ENCODE measurements around the gene ACSL1.

Gene ACSL1

GRCh38 chr4:184825896-184826690 is at the start of gene ACSL1:
Gene ACSL1 (minus strand): TSS chr4:184825968. CDS start chr4:184803514, 22,454 bp downstream.
- Histone ChIP-seq H3K9ac (ENCODE audit: low read length) (peak within 1 kb of the TSS; percentile 62), H3K4me2 (ENCODE audit: low read depth, low read length, poor library complexity, severe bottlenecking) (peak within 1 kb of the TSS; percentile 64), H2AFZ (ENCODE audit: low read depth, low read length, severe bottlenecking) (peak within 1 kb of the TSS; percentile 78), H3K79me2 (ENCODE audit: insufficient read depth, low read length) (no peaks in the 10 kb centered on the region), H3K4me3 (ENCODE audit: insufficient read depth, low read length, poor library complexity, severe bottlenecking) (peak within 1 kb of the TSS; percentile 58), H3K27ac (ENCODE audit: low read depth, low read length) (no peak within 1 kb of the TSS), H4K20me1 (ENCODE audit: low read depth, low read length) (no peaks in the 10 kb centered on the region), H3K36me3 (ENCODE audit: low read length) (no peaks in the 10 kb centered on the region), H3K27me3 (ENCODE audit: low read length) (no peaks in the 10 kb centered on the region), H3K9me2 (replicated peaks; ENCODE audit: insufficient read depth, low read length) (no peaks in the 10 kb centered on the region), H3F3A (ENCODE audit: insufficient read depth) (peaks cover 6% of the 10 kb centered on the region; the same call in 1 of the 2 replicates), H3K9me3 (ENCODE audit: insufficient read depth, low read length) (no peaks in the 10 kb centered on the region)
- TF ChIP-seq EZH2phosphoT487 (conservative IDR thresholded peaks at IDR 0.05; ENCODE audit: low read length) (no peak), CTCF (IDR thresholded peaks at IDR 0.05; ENCODE audit: insufficient read depth, low read length, poor library complexity, severe bottlenecking) (no peak)

- H3K4me2 ChIP-seq (ENCODE audit: low read depth, low read length, poor library complexity, severe bottlenecking): no peak overlapping the region
- no peak overlapping the region for H3K4me3 ChIP-seq (ENCODE audit: insufficient read depth, low read length, poor library complexity, severe bottlenecking)
- H3K27ac ChIP-seq (ENCODE audit: low read depth, low read length): no peak overlapping the region
- no peaks in the 10 kb centered on the region for H3K27me3 ChIP-seq (ENCODE audit: low read length)
- TF ChIP-seq CTCF (IDR thresholded peaks at IDR 0.05; ENCODE audit: insufficient read depth, low read length, poor library complexity, severe bottlenecking) (no peak), EZH2phosphoT487 (conservative IDR thresholded peaks at IDR 0.05; ENCODE audit: low read length) (no peak)
- H3K36me3 ChIP-seq (ENCODE audit: low read length): no peaks in the 10 kb centered on the region
- H3K9me2 ChIP-seq (replicated peaks; ENCODE audit: insufficient read depth, low read length): no peaks in the 10 kb centered on the region
- no peaks in the 10 kb centered on the region for H3K79me2 ChIP-seq (ENCODE audit: insufficient read depth, low read length)
- no peaks in the 10 kb centered on the region for H3F3A ChIP-seq (ENCODE audit: insufficient read depth)
- no peak overlapping the region for H3K9ac ChIP-seq (ENCODE audit: low read length)
- no peaks in the 10 kb centered on the region for H4K20me1 ChIP-seq (ENCODE audit: low read depth, low read length)
- no peaks in the 10 kb centered on the region for H3K9me3 ChIP-seq (ENCODE audit: insufficient read depth, low read length)
- no peak overlapping the region for H2AFZ ChIP-seq (ENCODE audit: low read depth, low read length, severe bottlenecking)
Observed at GRCh38 chr4:184873054-184873453, 47.3 kb upstream of the ACSL1 start.

GRCh38 chr4:184870718-184871117 is 45.0 kb upstream of the ACSL1 start:
- Histone ChIP-seq H3F3A (ENCODE audit: insufficient read depth) (no peaks in the 10 kb centered on the region), H3K9ac (ENCODE audit: low read length) (no peak overlapping the region), H3K4me3 (ENCODE audit: insufficient read depth, low read length, poor library complexity, severe bottlenecking) (no peak overlapping the region), H3K27me3 (ENCODE audit: low read length) (no peaks in the 10 kb centered on the region), H4K20me1 (ENCODE audit: low read depth, low read length) (no peaks in the 10 kb centered on the region), H3K4me2 (ENCODE audit: low read depth, low read length, poor library complexity, severe bottlenecking) (no peak overlapping the region), H3K27ac (ENCODE audit: low read depth, low read length) (no peak overlapping the region), H2AFZ (ENCODE audit: low read depth, low read length, severe bottlenecking) (no peak overlapping the region), H3K9me2 (replicated peaks; ENCODE audit: insufficient read depth, low read length) (no peaks in the 10 kb centered on the region), H3K9me3 (ENCODE audit: insufficient read depth, low read length) (no peaks in the 10 kb centered on the region), H3K79me2 (ENCODE audit: insufficient read depth, low read length) (no peaks in the 10 kb centered on the region), H3K36me3 (ENCODE audit: low read length) (no peaks in the 10 kb centered on the region)
- TF ChIP-seq EZH2phosphoT487 (conservative IDR thresholded peaks at IDR 0.05; ENCODE audit: low read length) (no peak), CTCF (IDR thresholded peaks at IDR 0.05; ENCODE audit: insufficient read depth, low read length, poor library complexity, severe bottlenecking) (no peak)

All from SU-DHL-6 (cell line).